NCI-H82 treated with DMSO at 0.1 percent for 48 hours (cell line): ENCODE measurements around the gene CMIP.
"Not testable (repeated sequence)": the region's sequence is repeated elsewhere in the genome, so short reads cannot be mapped to it uniquely, and the experiment has no call there.

Source experiments
- DNase-seq: peaks from one replicate; lab custom pipeline; 2025; ENCODE audit not compliant: unreplicated experiment; lab: John Stamatoyannopoulos, UW

The CMIP gene

GRCh38 chr16:81676883-81677737, 232.5 kb downstream of the CMIP start:
- no peak for DNase-seq

- DNase-seq: no peak
Observed at GRCh38 chr16:81678326-81679095, 233.9 kb downstream of the CMIP start.

GRCh38 chr16:81679721-81680430, 235.3 kb downstream of the CMIP start:
- no peak for DNase-seq

GRCh38 chr16:81680444-81681275, 236.1 kb downstream of the CMIP start:
- no peak for DNase-seq

DNA sequence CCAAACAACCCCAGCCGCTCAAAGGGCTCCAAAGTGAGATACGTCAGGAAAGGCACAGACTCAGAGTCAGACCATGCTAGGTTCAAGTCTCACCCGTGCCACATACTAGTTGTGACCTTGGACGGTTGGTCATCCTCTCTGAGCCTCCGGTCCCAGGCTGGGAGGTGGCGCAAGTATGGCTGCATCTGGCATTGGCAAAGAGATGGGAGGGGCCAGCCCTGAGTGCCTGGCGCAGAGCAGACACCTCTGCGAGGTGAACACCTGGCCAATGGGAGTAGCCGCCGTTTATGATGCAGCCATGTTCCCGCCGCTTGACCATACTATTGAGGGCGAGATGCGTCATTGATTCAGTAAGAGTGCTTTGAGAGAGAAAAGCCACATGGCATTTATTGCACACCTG, 236.7 kb downstream of the CMIP start:
- DNase-seq: no peak

DNA sequence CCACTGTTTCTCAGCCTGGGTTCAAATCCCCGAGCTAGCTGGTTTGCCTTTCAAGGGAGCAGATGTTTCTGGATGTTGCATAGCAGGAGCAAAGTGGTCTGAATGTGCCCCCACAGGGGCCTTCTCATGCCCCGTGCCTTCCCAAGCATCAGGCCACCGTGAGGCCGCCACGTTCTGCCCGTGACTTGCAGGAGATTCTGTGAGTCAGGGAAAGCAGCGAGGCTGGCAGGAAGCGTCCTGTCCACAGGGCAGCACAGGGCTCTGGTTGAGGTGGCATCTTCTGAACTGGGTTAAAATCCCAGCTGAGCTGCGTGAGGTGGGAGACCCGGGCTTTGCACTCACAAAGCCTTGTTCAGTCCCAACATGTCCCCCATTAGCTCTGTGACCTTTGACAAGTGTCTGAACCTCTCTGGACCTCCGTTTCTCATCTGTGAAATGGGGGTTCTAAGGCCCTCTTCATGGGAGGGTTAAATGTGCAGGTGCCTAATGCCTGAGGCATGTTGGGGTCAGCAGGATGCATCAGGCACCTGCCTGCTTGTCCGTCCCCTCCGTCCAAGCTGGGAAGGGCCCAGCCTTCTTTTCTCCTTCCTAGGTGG, 239.7 kb downstream of the CMIP start:
- DNase-seq: no peak

GRCh38 chr16:81684901-81685300, 240.3 kb downstream of the CMIP start:
- no peak for DNase-seq

- no peak for DNase-seq
Observed at GRCh38 chr16:81686391-81687130, 242.0 kb downstream of the CMIP start.

- DNase-seq: no peak
Observed at GRCh38 chr16:81687131-81687456, 242.5 kb downstream of the CMIP start.

DNA sequence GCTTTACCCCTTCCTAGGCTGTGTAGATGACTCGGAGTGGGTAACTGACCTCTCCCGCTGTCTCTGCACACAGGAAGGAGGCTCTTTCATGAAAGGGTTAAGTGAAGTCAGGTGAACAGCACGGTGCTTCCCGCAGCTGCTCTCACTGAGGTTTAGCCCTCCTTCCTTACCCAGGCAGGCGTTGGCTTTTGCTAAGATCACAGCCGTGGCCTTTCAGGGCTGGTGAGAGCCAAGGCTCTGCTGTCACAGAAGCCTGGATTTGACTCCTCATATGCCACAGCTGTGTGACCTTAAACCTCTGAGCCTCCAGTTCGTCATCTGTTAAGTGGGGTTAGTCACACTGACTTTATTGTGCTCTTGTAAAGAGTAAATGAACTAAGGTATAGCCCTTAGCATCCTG, 243.6 kb downstream of the CMIP start:
- no peak for DNase-seq

DNA sequence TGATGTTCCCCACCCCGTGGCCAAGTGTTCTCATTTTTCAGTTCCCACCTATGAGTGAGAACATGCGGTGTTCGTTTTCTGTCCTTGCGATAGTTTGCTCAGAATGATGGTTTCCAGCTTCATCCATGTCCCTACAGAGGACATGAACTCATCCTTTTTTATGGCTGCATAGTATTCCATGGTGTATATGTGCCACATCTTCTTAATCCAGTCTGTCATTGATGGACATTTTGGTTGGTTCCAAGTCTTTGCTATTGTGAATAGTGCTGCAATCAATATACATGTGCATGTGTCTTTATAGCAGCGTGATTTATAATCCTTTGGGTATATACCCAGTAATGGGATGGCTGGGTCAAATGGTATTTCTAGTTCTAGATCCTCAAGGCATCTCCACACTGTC, 244.2 kb downstream of the CMIP start:
- DNase-seq: not testable (repeated sequence)

DNA sequence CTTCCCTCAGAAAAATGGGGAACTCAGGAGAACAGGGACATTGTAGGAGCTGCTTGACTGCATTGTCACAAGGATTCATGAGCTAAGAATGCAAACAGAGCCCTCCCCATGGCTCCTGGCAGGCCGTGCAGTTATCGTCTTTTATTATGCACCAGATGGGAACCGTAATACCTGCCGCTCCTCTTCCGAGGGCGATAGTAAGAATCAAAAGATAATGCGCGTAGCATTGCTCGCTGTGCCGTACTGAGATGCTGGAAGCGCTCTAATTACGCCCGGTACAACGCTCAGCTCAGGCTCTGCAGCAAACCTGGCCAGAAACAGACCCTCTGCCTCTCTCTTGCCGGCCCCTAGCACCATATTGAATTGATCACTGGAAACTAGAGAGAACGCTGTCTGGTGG, 247.4 kb downstream of the CMIP start:
- no peak for DNase-seq

DNA sequence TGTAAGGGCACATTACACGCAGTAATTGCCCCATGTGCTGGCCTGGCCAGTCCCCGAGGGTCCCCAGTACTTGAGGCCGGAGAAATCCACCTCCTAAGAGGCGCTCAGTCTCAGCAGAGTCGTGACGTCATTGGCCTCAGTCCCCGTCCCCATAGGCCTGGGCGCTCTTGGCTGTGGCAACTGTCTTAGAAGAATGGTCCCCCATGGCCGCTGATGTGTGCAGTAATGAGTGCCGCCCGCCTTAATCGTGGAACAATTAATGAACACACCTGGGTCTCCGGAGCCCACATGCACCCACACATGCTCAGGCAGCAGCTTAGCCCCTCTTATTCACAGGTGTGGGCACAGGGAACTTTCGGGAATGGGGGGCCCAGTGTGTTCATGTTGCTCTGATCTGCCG, 248.0 kb downstream of the CMIP start:
- DNase-seq: no peak

GRCh38 chr16:81693041-81693743, 248.6 kb downstream of the CMIP start:
- DNase-seq: no peak

- no peak for DNase-seq
Observed at GRCh38 chr16:81693744-81694303, 249.2 kb downstream of the CMIP start.

- DNase-seq: no peak
Observed at GRCh38 chr16:81694494-81695280, 250.1 kb downstream of the CMIP start.

DNA sequence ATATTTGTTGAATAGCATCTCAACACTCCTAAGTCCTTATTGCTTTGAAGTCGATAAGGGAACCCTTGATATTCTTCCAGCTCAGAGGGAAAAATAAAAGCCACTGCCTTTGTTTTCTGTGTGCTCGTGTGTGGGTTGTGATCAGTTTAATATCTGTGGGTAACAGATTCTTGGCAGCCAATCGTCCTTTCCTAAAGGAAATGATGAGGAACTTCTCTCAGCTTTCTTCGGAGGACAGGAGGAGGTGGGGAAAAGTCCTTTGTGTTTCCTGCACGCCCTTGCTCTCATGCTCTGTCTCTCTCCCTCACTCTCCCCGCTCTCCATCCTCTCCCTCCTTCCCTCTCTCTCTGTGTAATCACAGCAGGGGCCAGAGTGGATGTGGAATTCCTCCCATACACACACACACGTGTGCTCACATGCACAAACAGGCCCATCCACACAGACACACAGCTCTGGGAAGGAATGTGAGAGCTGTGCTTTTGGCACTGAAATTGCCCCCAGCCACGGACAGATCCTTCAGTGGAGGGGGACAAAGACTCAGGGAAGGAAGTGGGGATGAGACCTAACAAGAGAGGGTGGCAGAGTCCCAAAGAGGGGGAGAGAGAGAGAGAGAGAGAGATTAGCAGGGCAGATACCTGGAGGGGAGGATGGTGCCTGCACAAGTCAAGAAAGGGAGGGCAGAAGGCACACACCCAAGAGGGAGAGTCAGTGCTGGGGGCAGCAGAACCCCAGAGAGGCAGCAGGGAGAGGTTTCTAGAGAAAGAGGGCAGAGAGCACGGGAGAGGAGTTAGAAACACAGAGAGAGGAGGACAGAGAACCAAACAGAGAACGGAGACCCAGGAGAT, 250.9 kb downstream of the CMIP start:
- DNase-seq: no peak
